ENCODE data around the gene ARHGAP11A. TPM values are rescaled to one million over a fixed set of nuclear protein-coding genes. Genes with fewer than 3 reads are reported as not detected.

The ARHGAP11A gene
- total RNA-seq, 1 experiment from 2014 or later: 93.0 TPM

- TF ChIP-seq MLX (CRISPR knock-in tag; IDR thresholded peaks at IDR 0.05): no peak
- no peak for TF ChIP-seq ATF6 (CRISPR knock-in tag; IDR thresholded peaks at IDR 0.05)
- TF ChIP-seq ZMAT4 (CRISPR knock-in tag; IDR thresholded peaks at IDR 0.05): no peak
- TF ChIP-seq CDX4 (CRISPR knock-in tag; IDR thresholded peaks at IDR 0.05; ENCODE audit: borderline replicate concordance): no peak
- TF ChIP-seq ZNF512 (CRISPR knock-in tag; IDR thresholded peaks at IDR 0.05; ENCODE audit: borderline replicate concordance): no peak
- no peak for TF ChIP-seq ETV6 (CRISPR knock-in tag; IDR thresholded peaks at IDR 0.05)
- TF ChIP-seq PRRX2 (CRISPR knock-in tag; IDR thresholded peaks at IDR 0.05): no peak
- no peak for TF ChIP-seq E2F1 (CRISPR knock-in tag; IDR thresholded peaks at IDR 0.05)
- TF ChIP-seq NFE2L1 (CRISPR knock-in tag; IDR thresholded peaks at IDR 0.05): no peak
- no peak for TF ChIP-seq IRF2 (CRISPR knock-in tag; IDR thresholded peaks at IDR 0.05; ENCODE audit: borderline replicate concordance, low read depth)
Observed at GRCh38 chr15:32642667-32643435, 27.5 kb downstream of the ARHGAP11A start (continued).

GRCh38 chr15:32643907-32644445 is 28.7 kb downstream of the ARHGAP11A start:
- ATAC-seq: no peak
- CTCF ChIA-PET: interaction anchor here (1.7 kb wide), 1 partner anchor 18 kb away, joined by 5 read pairs; no protein-coding TSS in a partner anchor

GRCh38 chr15:32646291-32646690 is 31.0 kb downstream of the ARHGAP11A start:
- no peak for DNase-seq (ENCODE audit: low spot score)
- ATAC-seq: no peak
- Mint-ChIP-seq H3K9me3 (no peaks in the 10 kb centered on the region), H3K27ac (no peak overlapping the region), H3K4me1 (peaks cover 41% of the 10 kb centered on the region), H3K36me3 (peaks cover 3% of the 10 kb centered on the region; the same call in 1 of the 2 replicates), H3K27me3 (ENCODE audit: low read depth) (no peaks in the 10 kb centered on the region), H3K4me3 (no peak overlapping the region)
- ChIA-PET CTCF (interaction anchor here (1.2 kb wide), 1 partner anchor 17 kb away, joined by 4 read pairs; no protein-coding TSS in a partner anchor), POLR2A (no interaction called here)
- TF ChIP-seq ZNF121 (CRISPR knock-in tag; IDR thresholded peaks at IDR 0.05) (no peak), GABPB1 (CRISPR knock-in tag; IDR thresholded peaks at IDR 0.05) (no peak), SP1 (CRISPR knock-in tag; conservative IDR thresholded peaks at IDR 0.05) (no peak), SOX15 (CRISPR knock-in tag; IDR thresholded peaks at IDR 0.05) (no peak), GTF2I (CRISPR knock-in tag; conservative IDR thresholded peaks at IDR 0.05) (no peak), MLX (CRISPR knock-in tag; IDR thresholded peaks at IDR 0.05) (no peak), NFYB (CRISPR knock-in tag; conservative IDR thresholded peaks at IDR 0.05; ENCODE audit: low read depth) (no peak), STAT6 (CRISPR knock-in tag; conservative IDR thresholded peaks at IDR 0.05; ENCODE audit: low read depth) (no peak), CREM (CRISPR knock-in tag; IDR thresholded peaks at IDR 0.05) (no peak), MAX (CRISPR knock-in tag; IDR thresholded peaks at IDR 0.05) (no peak), RORB (CRISPR knock-in tag; IDR thresholded peaks at IDR 0.05) (no peak)

More at GRCh38 chr15:32643907-32644445, 28.7 kb downstream of the ARHGAP11A start:
- Mint-ChIP-seq H3K27ac (no peak overlapping the region), H3K9me3 (no peaks in the 10 kb centered on the region), H3K4me3 (no peak overlapping the region), H3K27me3 (ENCODE audit: low read depth) (no peaks in the 10 kb centered on the region), H3K4me1 (peaks cover 40% of the 10 kb centered on the region), H3K36me3 (peaks cover 6% of the 10 kb centered on the region; the same call in 1 of the 2 replicates)
- DNase-seq (ENCODE audit: low spot score): no peak
- POLR2A ChIA-PET: no interaction called here
- no peak for TF ChIP-seq SP1 (CRISPR knock-in tag; conservative IDR thresholded peaks at IDR 0.05)
- no peak for TF ChIP-seq MXD4 (CRISPR knock-in tag; IDR thresholded peaks at IDR 0.05; ENCODE audit: borderline replicate concordance)
